NT2/D1 (cell line): Measurements from ENCODE around the gene MPV17.

Experiments
- SUZ12 ChIP-seq: IDR thresholded peaks from 2 replicates; pipeline ENCODE4 v1.6.1; 2011; ENCODE audit not compliant: insufficient read length, insufficient read depth; ENCODE audit errors: extremely low read depth
- YY1 ChIP-seq: IDR thresholded peaks from 2 replicates; pipeline ENCODE4 v1.6.1; 2011; ENCODE audit not compliant: insufficient read length, insufficient read depth
- ZNF274 ChIP-seq: IDR thresholded peaks from 2 replicates; pipeline ENCODE4 v1.6.1; 2011; ENCODE audit warnings: mild to moderate bottlenecking, low read depth, low read length

DNA sequence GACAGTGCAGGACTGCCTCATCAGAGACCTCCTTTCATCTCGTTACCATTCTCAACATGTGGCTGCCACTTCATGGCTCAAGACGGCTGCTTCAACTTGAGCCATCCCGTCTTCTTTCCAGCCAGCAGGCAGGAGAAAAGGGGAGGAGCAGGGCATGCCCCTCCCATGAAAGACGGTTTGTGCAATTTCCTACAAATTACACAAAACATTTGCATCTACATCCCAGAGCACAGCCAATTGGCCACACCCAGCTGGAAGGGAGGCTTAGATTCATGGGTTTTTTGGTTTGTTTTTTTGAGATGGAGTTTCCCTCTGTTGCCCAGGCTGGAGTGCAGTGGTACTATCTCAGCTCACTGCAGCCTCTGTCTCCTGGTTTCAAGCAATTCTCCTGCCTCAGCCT is 26.4 kb downstream of the MPV17 start:
- TF ChIP-seq ZNF274 (no peak), YY1 (no peak), SUZ12 (no peak)
